Activated naive CD8-positive, alpha-beta T cell treated with anti-CD3 and anti-CD28 coated beads, Interleukin-2, amount 10 ng/mL, durations not matched to agents 7 days and 5 days (primary cell): ENCODE data around the gene CACNB1. TPM values are rescaled to one million over a fixed set of nuclear protein-coding genes. Genes with fewer than 3 reads are reported as not detected.

Experiments
- ATAC-seq: fragments of 150-1000 bp; cut with Tn5 transposase; one replicate; pipeline ENCODE4 v1.10.0; 2021; ENCODE audit warnings: low read depth, moderate library complexity
- POLR2A ChIA-PET: fragments of 350-600 bp; sonication (Branson Sonifier 250); formaldehyde crosslinking; loops from one replicate; lab custom pipeline; 2021; ENCODE audit warnings: antibody characterized with exemption; lab: Charles Lee
- DNase-seq: peaks from one replicate; pipeline ENCODE4 v3.0.0; 2021
- H3K27ac Mint-ChIP-seq: one replicate; pipeline ENCODE4 v1.8.0; 2022; ENCODE audit warnings: mild to moderate bottlenecking, mixed read lengths
- H3K27me3 Mint-ChIP-seq: one replicate; pipeline ENCODE4 v1.8.0; 2022; ENCODE audit warnings: mild to moderate bottlenecking, moderate library complexity, mixed read lengths
- H3K36me3 Mint-ChIP-seq: one replicate; pipeline ENCODE4 v1.8.0; 2021; ENCODE audit warnings: mild to moderate bottlenecking, mixed read lengths
- H3K4me1 Mint-ChIP-seq: one replicate; pipeline ENCODE4 v1.8.0; 2021; ENCODE audit warnings: mixed read lengths
- H3K4me3 Mint-ChIP-seq: one replicate; pipeline ENCODE4 v1.8.0; 2022; ENCODE audit warnings: mild to moderate bottlenecking, moderate library complexity, mixed read lengths
- H3K9me3 Mint-ChIP-seq: one replicate; pipeline ENCODE4 v1.8.0; 2021; ENCODE audit warnings: mixed read lengths
- total RNA-seq, 2 experiments: library from RNA; stranded (reverse); gene quantifications; one replicate each; pipeline ENCODE4 v1.2.3, GENCODE V29; 2021

CACNB1 gene
- total RNA-seq, 2 experiments from 2014 or later: 25.9 to 27.2 TPM

- no peaks in the 10 kb centered on the region for H3K9me3 Mint-ChIP-seq
- ATAC-seq (no peak), DNase-seq (no peak)
- peaks cover 4% of the 10 kb centered on the region for H3K4me1 Mint-ChIP-seq
- peaks cover 54% of the 10 kb centered on the region for H3K27me3 Mint-ChIP-seq
- POLR2A ChIA-PET: no interaction called here
- no peak overlapping the region for H3K27ac Mint-ChIP-seq
- H3K36me3 Mint-ChIP-seq: peaks cover 2% of the 10 kb centered on the region
- no peak overlapping the region for H3K4me3 Mint-ChIP-seq
Measured at GRCh38 chr17:39222866-39223834, 25.7 kb upstream of the CACNB1 start.

- Mint-ChIP-seq H3K4me1 (peaks cover 5% of the 10 kb centered on the region), H3K27ac (no peak overlapping the region), H3K4me3 (no peak overlapping the region), H3K27me3 (peaks cover 57% of the 10 kb centered on the region), H3K9me3 (no peaks in the 10 kb centered on the region), H3K36me3 (peaks cover 2% of the 10 kb centered on the region)
- DNase-seq (no peak), ATAC-seq (no peak)
- POLR2A ChIA-PET: interaction anchor here (0.6 kb wide), 1 partner anchor 135 kb away, joined by 3 read pairs; no protein-coding TSS in a partner anchor
Measured at GRCh38 chr17:39222151-39222550, 24.7 kb upstream of the CACNB1 start.

- POLR2A ChIA-PET: interaction anchor here (0.6 kb wide), 2 partner anchors 63 to 135 kb away, joined by 3 read pairs; no protein-coding TSS in a partner anchor
- no peak for ATAC-seq
- H3K27ac Mint-ChIP-seq: no peak overlapping the region
Measured at GRCh38 chr17:39221572-39221971, 24.1 kb upstream of the CACNB1 start.

GRCh38 chr17:39219647-39220154 lies 22.2 kb upstream of the CACNB1 start:
- H3K4me1 Mint-ChIP-seq: peaks cover 1% of the 10 kb centered on the region
- ATAC-seq: no peak
- no peaks in the 10 kb centered on the region for H3K36me3 Mint-ChIP-seq
- POLR2A ChIA-PET: interaction anchor here (1.2 kb wide), 1 partner anchor 11 kb away, joined by 3 read pairs; no protein-coding TSS in a partner anchor
- H3K27ac Mint-ChIP-seq: no peak overlapping the region
- H3K27me3 Mint-ChIP-seq: peaks cover 59% of the 10 kb centered on the region
- H3K9me3 Mint-ChIP-seq: no peaks in the 10 kb centered on the region
- no peak for DNase-seq
- H3K4me3 Mint-ChIP-seq: no peak overlapping the region

More at GRCh38 chr17:39221572-39221971, 24.1 kb upstream of the CACNB1 start:
- Mint-ChIP-seq H3K36me3 (peaks cover 2% of the 10 kb centered on the region), H3K4me1 (peaks cover 5% of the 10 kb centered on the region), H3K27me3 (peaks cover 57% of the 10 kb centered on the region), H3K4me3 (no peak overlapping the region), H3K9me3 (no peaks in the 10 kb centered on the region)
- no peak for DNase-seq

GRCh38 chr17:39218906-39219305 lies 21.4 kb upstream of the CACNB1 start:
- no peaks in the 10 kb centered on the region for H3K36me3 Mint-ChIP-seq
- peaks cover 1% of the 10 kb centered on the region for H3K4me1 Mint-ChIP-seq
- ATAC-seq (no peak), DNase-seq (no peak)
- H3K4me3 Mint-ChIP-seq: no peak overlapping the region
- no peak overlapping the region for H3K27ac Mint-ChIP-seq
- H3K27me3 Mint-ChIP-seq: peaks cover 53% of the 10 kb centered on the region
- H3K9me3 Mint-ChIP-seq: no peaks in the 10 kb centered on the region
- POLR2A ChIA-PET: interaction anchor here (1.2 kb wide), 1 partner anchor 10 kb away, joined by 3 read pairs; no protein-coding TSS in a partner anchor

- Mint-ChIP-seq H3K9me3 (no peaks in the 10 kb centered on the region), H3K27me3 (peaks cover 44% of the 10 kb centered on the region), H3K4me3 (no peak overlapping the region), H3K36me3 (no peaks in the 10 kb centered on the region), H3K27ac (no peak overlapping the region), H3K4me1 (peaks cover 1% of the 10 kb centered on the region)
- DNase-seq: no peak
- POLR2A ChIA-PET: interaction anchor here (0.6 to 0.9 kb wide), 2 partner anchors 9 to 18 kb away, joined by 3 read pairs; partner anchors contain the start of gene RPL19
- ATAC-seq: no peak
Measured at GRCh38 chr17:39217734-39218369, 20.4 kb upstream of the CACNB1 start.

GRCh38 chr17:39213852-39214251 lies 16.4 kb upstream of the CACNB1 start:
- H3K36me3 Mint-ChIP-seq: no peaks in the 10 kb centered on the region
- H3K4me1 Mint-ChIP-seq: peaks cover 5% of the 10 kb centered on the region
- POLR2A ChIA-PET: no interaction called here
- no peaks in the 10 kb centered on the region for H3K9me3 Mint-ChIP-seq
- no peak overlapping the region for H3K4me3 Mint-ChIP-seq
- peaks cover 34% of the 10 kb centered on the region for H3K27me3 Mint-ChIP-seq
- ATAC-seq: no peak
- peak overlapping the region; percentile 16 for H3K27ac Mint-ChIP-seq
- DNase-seq: no peak

- Mint-ChIP-seq H3K4me1 (peaks cover 5% of the 10 kb centered on the region), H3K27ac (no peak overlapping the region), H3K36me3 (no peaks in the 10 kb centered on the region), H3K27me3 (peaks cover 27% of the 10 kb centered on the region), H3K4me3 (no peak overlapping the region), H3K9me3 (no peaks in the 10 kb centered on the region)
- no peak for ATAC-seq
- POLR2A ChIA-PET: no interaction called here
- no peak for DNase-seq
Measured at GRCh38 chr17:39212841-39213480, 15.5 kb upstream of the CACNB1 start.

- Mint-ChIP-seq H3K36me3 (no peaks in the 10 kb centered on the region), H3K27ac (no peak overlapping the region), H3K4me1 (peaks cover 5% of the 10 kb centered on the region), H3K9me3 (no peaks in the 10 kb centered on the region), H3K27me3 (peaks cover 23% of the 10 kb centered on the region), H3K4me3 (no peak overlapping the region)
- POLR2A ChIA-PET: no interaction called here
- no peak for ATAC-seq
- no peak for DNase-seq
Measured at GRCh38 chr17:39212195-39212810, 14.8 kb upstream of the CACNB1 start.

- Mint-ChIP-seq H3K9me3 (no peaks in the 10 kb centered on the region), H3K36me3 (no peaks in the 10 kb centered on the region), H3K4me1 (peaks cover 10% of the 10 kb centered on the region), H3K27ac (peak overlapping the region; percentile 58), H3K27me3 (peaks cover 3% of the 10 kb centered on the region), H3K4me3 (peak overlapping the region; percentile 52)
- DNase-seq (no peak), ATAC-seq (no peak)
- POLR2A ChIA-PET: interaction anchor here (0.7 to 2.3 kb wide), 5 partner anchors 10 to 252 kb away, joined by 3 to 14 read pairs (median 5); partner anchors contain the start of genes CDK12, MED1 and RPL19
Measured at GRCh38 chr17:39210093-39210434, 12.6 kb upstream of the CACNB1 start.

- peak overlapping the region; percentile 63 for H3K27ac Mint-ChIP-seq
- peaks cover 5% of the 10 kb centered on the region for H3K36me3 Mint-ChIP-seq
- ATAC-seq: peak; percentile 71
- peak; percentile 79 for DNase-seq
- peaks cover 3% of the 10 kb centered on the region for H3K27me3 Mint-ChIP-seq
- H3K9me3 Mint-ChIP-seq: no peaks in the 10 kb centered on the region
- peaks cover 10% of the 10 kb centered on the region for H3K4me1 Mint-ChIP-seq
- POLR2A ChIA-PET: interaction anchor here (0.6 to 2.3 kb wide), 8 partner anchors 10 to 252 kb away, joined by 3 to 14 read pairs (median 4); partner anchors contain the start of genes CDK12, MED1 and RPL19
- peak overlapping the region; percentile 52 for H3K4me3 Mint-ChIP-seq
Measured at GRCh38 chr17:39209317-39210092, 12.0 kb upstream of the CACNB1 start.

- peaks cover 10% of the 10 kb centered on the region for H3K4me1 Mint-ChIP-seq
- ATAC-seq (no peak), DNase-seq (no peak)
- peaks cover 9% of the 10 kb centered on the region for H3K36me3 Mint-ChIP-seq
- no peaks in the 10 kb centered on the region for H3K9me3 Mint-ChIP-seq
- peak overlapping the region; percentile 6 for H3K27ac Mint-ChIP-seq
- POLR2A ChIA-PET: interaction anchor here (0.6 to 2.3 kb wide), 9 partner anchors 9 to 253 kb away, joined by 3 to 14 read pairs (median 5); partner anchors contain the start of genes CDK12 and RPL19
- H3K27me3 Mint-ChIP-seq: peaks cover 3% of the 10 kb centered on the region
- peak overlapping the region; percentile 52 for H3K4me3 Mint-ChIP-seq
Measured at GRCh38 chr17:39208893-39209292, 11.4 kb upstream of the CACNB1 start.
